Sigmoid colon (tissue), 7 donors: ENCODE results near the gene PXK. TPM values are rescaled to one million over a fixed set of nuclear protein-coding genes. Genes with fewer than 3 reads are reported as not detected.

Experiments
- DNase-seq: peaks from one replicate; pipeline ENCODE4 v3.0.0-alpha.2; 2019
- H3K27ac ChIP-seq, 4 donors: fragments of 200-600 bp; sonication (generic); one replicate each; pipeline ENCODE4 v1.5.1; 2016 to 2019; ENCODE audit warnings: mild to moderate bottlenecking in 1 of 4
- H3K27me3 ChIP-seq, 3 donors: fragments of 200-600 bp; sonication (generic); one replicate each; pipeline ENCODE4 v1.5.1; 2019; ENCODE audit warnings: mild to moderate bottlenecking in 1 of 3
- H3K36me3 ChIP-seq, 4 donors: fragments of 200-600 bp; sonication (generic); one replicate each; pipeline ENCODE4 v1.5.1; 2016 to 2019
- H3K4me1 ChIP-seq, 4 donors: fragments of 200-600 bp; sonication (generic); one replicate each; pipeline ENCODE4 v1.5.1; 2017 to 2019
- H3K4me3 ChIP-seq, 4 donors: fragments of 200-600 bp; sonication (generic); one replicate each; pipeline ENCODE4 v1.5.1; 2017 to 2019; ENCODE audit warnings: mild to moderate bottlenecking in 2 of 4, moderate library complexity in 1 of 4
- H3K9me3 ChIP-seq, 4 donors: fragments of 200-600 bp in 3 of 4; sonication (generic) in 3 of 4; one replicate each; pipeline versions ENCODE4 v1.5.1 to v1.6.1; 2013 to 2019
- EP300 ChIP-seq, 4 donors: sonication (generic); formaldehyde crosslinking; IDR thresholded peaks; one replicate each; pipeline ENCODE4 v1.6.1; 2017; ENCODE audit warnings: antibody characterized with exemption in 4 of 4
- POLR2A ChIP-seq, 2 donors: fragments of 450-650 bp; IDR thresholded peaks; one replicate each; pipeline ENCODE4 v1.6.1; 2016; ENCODE audit warnings: antibody characterized with exemption in 2 of 2, mild to moderate bottlenecking in 2 of 2, moderate library complexity in 2 of 2
- POLR2AphosphoS5 ChIP-seq, 4 donors: sonication (generic); formaldehyde crosslinking; IDR thresholded peaks; one replicate each; pipeline ENCODE4 v1.6.1; 2017; ENCODE audit warnings: antibody characterized with exemption in 4 of 4
- WGBS, 2 donors: extraction: QIAGEN DNeasy Blood & Tissue Kit; methylation state at CpG; one replicate each; pipeline ENCODE4 v1.1.7; 2013; 5-methylcytosine and 5-hydroxymethylcytosine counted together
- intact Hi-C: fragments of 100-400 bp; cut with DNase I; formaldehyde crosslinking; loops from one replicate; pipeline ENCODE4 v1.15.1; 2023
- polyA plus RNA-seq, 3 donors: library from polyadenylated mRNA; stranded (reverse); fragments of 200-250 nt; gene quantifications; one replicate each; pipeline ENCODE4 v1.2.3, GENCODE V29; 2013
- total RNA-seq, 4 donors: library from RNA; depleted of rRNA; stranded (reverse); fragments of >200 nt; gene quantifications; one replicate each; pipeline ENCODE4 v1.1.0, GENCODE V29; 2016
- TF ChIP-seq, protein P1 (sequence below), 4 experiments: fragments of 450-650 bp in 3 of 4; fragments of 200-600 bp in 1 of 4; IDR thresholded peaks; one replicate each; pipeline ENCODE4 v1.5.1; 2016 to 2019; ENCODE audit warnings: antibody characterized with exemption in 4 of 4, mild to moderate bottlenecking in 3 of 4, moderate library complexity in 2 of 4
- donor health status: healthy with polysubstance abuse.
- donor health status: Bipolar disorder and iron deficiency.
- donor health status: healthy.

PXK gene
- total and polyA plus RNA-seq, 7 donors = 6.9 to 58.7 (median 30.3) TPM

GRCh38 chr3:58411851-58412830 lies 79.4 kb downstream of the PXK start:
- H3K27me3 ChIP-seq = no peaks in the 10 kb centered on the region
- H3K4me3 ChIP-seq = no peak overlapping the region
- H3K27ac ChIP-seq = no peak overlapping the region
- no peak for DNase-seq
- peaks cover 12 to 70% (median 31%) of the 10 kb centered on the region in 4 donors for H3K36me3 ChIP-seq
- H3K4me1 ChIP-seq = peaks cover 0 to 12% (median 7%) of the 10 kb centered on the region in 4 donors
- TF ChIP-seq, protein P1, sequence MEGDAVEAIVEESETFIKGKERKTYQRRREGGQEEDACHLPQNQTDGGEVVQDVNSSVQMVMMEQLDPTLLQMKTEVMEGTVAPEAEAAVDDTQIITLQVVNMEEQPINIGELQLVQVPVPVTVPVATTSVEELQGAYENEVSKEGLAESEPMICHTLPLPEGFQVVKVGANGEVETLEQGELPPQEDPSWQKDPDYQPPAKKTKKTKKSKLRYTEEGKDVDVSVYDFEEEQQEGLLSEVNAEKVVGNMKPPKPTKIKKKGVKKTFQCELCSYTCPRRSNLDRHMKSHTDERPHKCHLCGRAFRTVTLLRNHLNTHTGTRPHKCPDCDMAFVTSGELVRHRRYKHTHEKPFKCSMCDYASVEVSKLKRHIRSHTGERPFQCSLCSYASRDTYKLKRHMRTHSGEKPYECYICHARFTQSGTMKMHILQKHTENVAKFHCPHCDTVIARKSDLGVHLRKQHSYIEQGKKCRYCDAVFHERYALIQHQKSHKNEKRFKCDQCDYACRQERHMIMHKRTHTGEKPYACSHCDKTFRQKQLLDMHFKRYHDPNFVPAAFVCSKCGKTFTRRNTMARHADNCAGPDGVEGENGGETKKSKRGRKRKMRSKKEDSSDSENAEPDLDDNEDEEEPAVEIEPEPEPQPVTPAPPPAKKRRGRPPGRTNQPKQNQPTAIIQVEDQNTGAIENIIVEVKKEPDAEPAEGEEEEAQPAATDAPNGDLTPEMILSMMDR (IDR thresholded peaks at IDR 0.05) = no peak
- no peak for TF ChIP-seq POLR2A (IDR thresholded peaks at IDR 0.05)
- TF ChIP-seq EP300 (IDR thresholded peaks at IDR 0.05) = no peak
- TF ChIP-seq POLR2AphosphoS5 (IDR thresholded peaks at IDR 0.05) = no peak
- intact Hi-C loops = no loop called here
- 71 to 89% methylated on average over 8 of the region's 8 CpGs for WGBS, 2 donors
- no peaks in the 10 kb centered on the region for H3K9me3 ChIP-seq

DNA sequence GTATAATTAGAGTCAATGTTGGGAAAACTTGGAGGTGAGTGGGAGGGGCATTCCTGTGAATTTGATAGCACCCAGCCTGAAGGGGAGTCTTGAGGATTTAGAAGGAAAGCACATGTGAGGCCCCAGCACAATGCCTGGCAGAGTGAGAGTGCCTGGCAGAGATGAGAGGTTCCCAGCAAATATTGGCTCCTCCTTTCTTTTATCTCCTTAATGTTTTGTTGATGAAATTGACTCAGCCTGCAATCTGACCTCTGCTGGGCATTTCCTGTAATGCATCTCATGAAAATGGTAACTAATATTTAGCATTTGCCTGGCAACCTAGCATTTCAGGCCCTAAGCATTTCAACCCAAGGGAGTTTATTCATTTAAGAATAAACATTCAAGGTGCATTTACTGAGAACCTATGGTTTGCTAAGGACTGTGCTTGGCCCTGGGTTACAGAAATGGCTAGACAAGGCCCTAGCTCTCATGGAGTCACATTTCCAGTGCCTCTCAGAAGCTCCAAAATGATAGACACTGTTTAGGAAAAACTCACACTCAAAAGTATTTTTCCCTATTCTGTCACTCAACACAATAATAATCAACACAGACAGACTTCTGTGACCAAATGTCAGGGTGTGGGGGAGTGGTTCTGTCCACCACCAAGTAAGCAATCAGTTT lies 82.0 kb downstream of the PXK start:
- Histone ChIP-seq H3K9me3 (no peaks in the 10 kb centered on the region), H3K4me1 (peaks cover 0 to 19% (median 13%) of the 10 kb centered on the region in 4 donors), H3K36me3 (peaks cover 12 to 51% (median 21%) of the 10 kb centered on the region in 4 donors), H3K4me3 (no peak overlapping the region), H3K27me3 (no peaks in the 10 kb centered on the region), H3K27ac (no peak overlapping the region)
- peak; percentile 72 for DNase-seq
- intact Hi-C loops = loop anchor here (1.0 to 2.0 kb wide), 2 partner anchors 81 to 92 kb away; no protein-coding TSS in a partner anchor
- TF ChIP-seq EP300 (IDR thresholded peaks at IDR 0.05) = no peak
- TF ChIP-seq, protein P1 (IDR thresholded peaks at IDR 0.05) = peak; percentile 76 to 88 (median 84)
- peak in 1 of 4 donors; percentile 22 for TF ChIP-seq POLR2AphosphoS5 (IDR thresholded peaks at IDR 0.05)
- TF ChIP-seq POLR2A (IDR thresholded peaks at IDR 0.05) = no peak

DNA sequence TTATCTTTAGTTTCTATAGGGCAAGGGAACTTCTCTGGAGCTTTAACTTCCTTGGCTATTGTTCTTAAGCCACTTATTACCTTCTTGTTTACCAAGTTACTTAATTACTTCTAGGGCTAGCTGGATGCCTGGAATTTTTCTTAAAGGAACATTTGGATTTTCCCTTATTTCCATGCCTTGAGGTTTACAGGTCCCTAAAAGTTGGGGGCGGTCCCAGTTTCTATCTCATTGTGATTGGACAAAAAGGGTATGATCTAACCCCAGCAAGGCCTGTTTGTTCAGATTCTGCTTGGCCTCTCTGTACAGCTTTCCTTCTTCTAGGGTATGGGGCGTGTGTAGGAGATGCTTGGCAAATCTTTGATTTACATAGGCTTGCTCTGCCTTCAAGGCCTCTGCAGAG lies 83.5 kb downstream of the PXK start:
- H3K4me3 ChIP-seq = no peak overlapping the region
- no peaks in the 10 kb centered on the region for H3K27me3 ChIP-seq
- intact Hi-C loops = no loop called here
- H3K9me3 ChIP-seq = no peaks in the 10 kb centered on the region
- peaks cover 5 to 42% (median 10%) of the 10 kb centered on the region in 4 donors for H3K36me3 ChIP-seq
- TF ChIP-seq POLR2A (IDR thresholded peaks at IDR 0.05) = no peak
- TF ChIP-seq POLR2AphosphoS5 (IDR thresholded peaks at IDR 0.05) = no peak
- no peak for DNase-seq
- 69 to 86% methylated on average over 2 of the region's 2 CpGs for WGBS, 2 donors
- no peak overlapping the region for H3K27ac ChIP-seq
- H3K4me1 ChIP-seq = peaks cover 0 to 26% (median 18%) of the 10 kb centered on the region in 4 donors

GRCh38 chr3:58417075-58417474 lies 84.4 kb downstream of the PXK start:
- no peak overlapping the region for H3K27ac ChIP-seq

More at GRCh38 chr3:58417075-58417474, 84.4 kb downstream of the PXK start:
- Histone ChIP-seq H3K36me3 (peaks cover 6 to 42% (median 13%) of the 10 kb centered on the region in 4 donors), H3K27me3 (no peaks in the 10 kb centered on the region), H3K4me3 (no peak overlapping the region), H3K9me3 (no peaks in the 10 kb centered on the region), H3K4me1 (peaks cover 0 to 26% (median 18%) of the 10 kb centered on the region in 4 donors)
- intact Hi-C loops = no loop called here
- 20 to 82% methylated on average over 2 of the region's 2 CpGs for WGBS, 2 donors
- DNase-seq = no peak
- TF ChIP-seq, protein P1 (IDR thresholded peaks at IDR 0.05) = no peak
- TF ChIP-seq POLR2AphosphoS5 (IDR thresholded peaks at IDR 0.05) (no peak), POLR2A (IDR thresholded peaks at IDR 0.05) (no peak), EP300 (IDR thresholded peaks at IDR 0.05) (no peak)
